GM23248 (cell line): ENCODE measurements around the gene CEND1. TPM values are rescaled to one million over a fixed set of nuclear protein-coding genes. Genes with fewer than 3 reads are reported as not detected.

Experiments used
- DNase-seq: peaks from one replicate; pipeline ENCODE4 v3.0.0-alpha.2; 2015
- H2AFZ ChIP-seq: fragments of 200-600 bp; sonication (generic); 2 replicates; pipeline ENCODE4 v1.6.1; 2016; ENCODE audit warnings: antibody characterized with exemption
- H3F3A ChIP-seq: fragments of 200-600 bp; sonication (generic); 2 replicates; pipeline ENCODE4 v1.6.1; 2016; ENCODE audit warnings: mild to moderate bottlenecking, antibody characterized with exemption, mixed run types; ENCODE audit not compliant: insufficient read depth
- H3K27ac ChIP-seq: fragments of 200-600 bp; sonication (generic); 2 replicates; pipeline ENCODE4 v1.5.1; 2016; ENCODE audit warnings: mild to moderate bottlenecking
- H3K27me3 ChIP-seq: fragments of 200-600 bp; sonication (generic); replicated peaks from 2 replicates; pipeline ENCODE4 v1.6.1; 2016; ENCODE audit warnings: mild to moderate bottlenecking; ENCODE audit not compliant: insufficient read depth
- H3K36me3 ChIP-seq: fragments of 200-600 bp; sonication (generic); 2 replicates; pipeline ENCODE4 v1.6.1; 2016; ENCODE audit warnings: low read depth, mild to moderate bottlenecking
- H3K4me1 ChIP-seq: fragments of 200-600 bp; sonication (generic); 2 replicates; pipeline ENCODE4 v1.6.1; 2016; ENCODE audit warnings: mild to moderate bottlenecking; ENCODE audit not compliant: insufficient read depth
- H3K4me2 ChIP-seq: fragments of 200-600 bp; sonication (generic); one replicate; pipeline ENCODE4 v1.6.1; 2016; ENCODE audit warnings: mild to moderate bottlenecking; ENCODE audit not compliant: unreplicated experiment
- H3K4me3 ChIP-seq: fragments of 200-600 bp; sonication (generic); 2 replicates; pipeline ENCODE4 v1.5.1; 2016; ENCODE audit warnings: mild to moderate bottlenecking
- H3K79me2 ChIP-seq: fragments of 200-600 bp; sonication (generic); 2 replicates; pipeline ENCODE4 v1.6.1; 2016; ENCODE audit warnings: mild to moderate bottlenecking; ENCODE audit not compliant: insufficient read depth
- H3K9ac ChIP-seq: fragments of 200-600 bp; sonication (generic); 2 replicates; pipeline ENCODE4 v1.6.1; 2016; ENCODE audit warnings: mild to moderate bottlenecking
- H3K9me2 ChIP-seq: fragments of 200-600 bp; sonication (generic); 2 replicates; pipeline ENCODE4 v1.6.1; 2016; ENCODE audit warnings: mixed run types, mild to moderate bottlenecking, moderate library complexity; ENCODE audit not compliant: insufficient read depth
- H3K9me3 ChIP-seq: fragments of 200-600 bp; sonication (generic); one replicate; pipeline ENCODE4 v1.6.1; 2017; ENCODE audit warnings: low read depth
- H4K20me1 ChIP-seq: fragments of 200-600 bp; sonication (generic); 2 replicates; pipeline ENCODE4 v1.6.0; 2016; ENCODE audit not compliant: insufficient read depth
- EZH2 ChIP-seq: fragments of 200-600 bp; sonication (generic); IDR thresholded peaks from 2 replicates; pipeline ENCODE4 v1.6.1; 2018; ENCODE audit warnings: antibody characterized with exemption, mild to moderate bottlenecking; ENCODE audit not compliant: insufficient read depth, poor library complexity, severe bottlenecking
- EZH2phosphoT487 ChIP-seq: fragments of 200-600 bp; sonication (generic); IDR thresholded peaks from 2 replicates; pipeline ENCODE4 v1.6.1; 2018; ENCODE audit warnings: antibody characterized with exemption, moderate library complexity, mild to moderate bottlenecking, low read depth; ENCODE audit not compliant: insufficient read depth
- WGBS, 2 experiments: methylation state at CpG; one replicate each; pipeline ENCODE4 v1.1.6; 2015 to 2017; ENCODE audit warnings: low lambda C conversion rate in 2 of 2, low coverage in 1 of 2; ENCODE audit errors: missing lambda C conversion rate in 2 of 2; 5-methylcytosine and 5-hydroxymethylcytosine counted together
- in situ Hi-C: fragments of 300-500 bp; cut with MboI; formaldehyde crosslinking; loops from 2 replicates; pipeline ENCODE4 v1.15.0; 2020
- polyA plus RNA-seq: library from polyadenylated mRNA; unstranded; fragments of >200 nt; fragmentation: Nextera tagmentation; extraction: Ambion mirVana; gene quantifications from 2 replicates; pipeline ENCODE4 v1.2.1, GENCODE V29; 2016
- total RNA-seq: library from RNA; depleted of rRNA; stranded (reverse); fragments of >200 nt; shearing (Covaris generic); gene quantifications from 2 replicates; pipeline ENCODE4 v1.2.3, GENCODE V29; 2014

The CEND1 gene
- total and polyA plus RNA-seq, 2 experiments from 2014 or later, result 2.1 to 3.4 TPM

- Histone ChIP-seq H3K27me3 (peaks cover 7% of the 10 kb centered on the region; the same call in 1 of the 2 replicates), H3K4me1 (peaks cover 14% of the 10 kb centered on the region), H3K9ac (no peak overlapping the region), H3K4me2 (no peak overlapping the region), H3K27ac (no peak overlapping the region), H3K9me3 (no peaks in the 10 kb centered on the region), H4K20me1 (no peaks in the 10 kb centered on the region), H3F3A (no peaks in the 10 kb centered on the region), H3K9me2 (no peaks in the 10 kb centered on the region), H3K4me3 (no peak overlapping the region), H3K79me2 (peaks cover 38% of the 10 kb centered on the region), H2AFZ (no peak overlapping the region), H3K36me3 (peaks cover 3% of the 10 kb centered on the region; the same call in 1 of the 2 replicates)
- in situ Hi-C loops, result no loop called here
- TF ChIP-seq EZH2phosphoT487 (no peak), EZH2 (no peak)
- DNase-seq, result no peak
- WGBS, 2 experiments, result 86 to 89% methylated on average over 9 to 51 of the region's 53 CpGs
These were observed 33.8 kb upstream of the CEND1 start for GRCh38 chr11:823441-824291.

- H3K36me3 ChIP-seq, result peaks cover 3% of the 10 kb centered on the region; the same call in 1 of the 2 replicates
- no peaks in the 10 kb centered on the region for H3K9me3 ChIP-seq
- no peak overlapping the region for H2AFZ ChIP-seq
- TF ChIP-seq EZH2, result no peak
- no peak for TF ChIP-seq EZH2phosphoT487
- no peak for DNase-seq
- peaks cover 38% of the 10 kb centered on the region for H3K79me2 ChIP-seq
- H3K9ac ChIP-seq, result peak overlapping the region; percentile 92; the same call in 1 of the 2 replicates
- peak overlapping the region; percentile 79 for H3K4me3 ChIP-seq
- peaks cover 18% of the 10 kb centered on the region for H3K4me1 ChIP-seq
- no peaks in the 10 kb centered on the region for H3K9me2 ChIP-seq
- in situ Hi-C loops, result no loop called here
- peak overlapping the region; percentile 88 for H3K4me2 ChIP-seq
- 84 to 88% methylated on average over 18 to 22 of the region's 22 CpGs for WGBS, 2 experiments
- peaks cover 3% of the 10 kb centered on the region; the same call in 1 of the 2 replicates for H3K27me3 ChIP-seq
- peaks cover 3% of the 10 kb centered on the region; the same call in 1 of the 2 replicates for H3F3A ChIP-seq
- H4K20me1 ChIP-seq, result no peaks in the 10 kb centered on the region
- H3K27ac ChIP-seq, result peak overlapping the region; percentile 77
These were observed 31.9 kb upstream of the CEND1 start for GRCh38 chr11:821512-822371.

DNA sequence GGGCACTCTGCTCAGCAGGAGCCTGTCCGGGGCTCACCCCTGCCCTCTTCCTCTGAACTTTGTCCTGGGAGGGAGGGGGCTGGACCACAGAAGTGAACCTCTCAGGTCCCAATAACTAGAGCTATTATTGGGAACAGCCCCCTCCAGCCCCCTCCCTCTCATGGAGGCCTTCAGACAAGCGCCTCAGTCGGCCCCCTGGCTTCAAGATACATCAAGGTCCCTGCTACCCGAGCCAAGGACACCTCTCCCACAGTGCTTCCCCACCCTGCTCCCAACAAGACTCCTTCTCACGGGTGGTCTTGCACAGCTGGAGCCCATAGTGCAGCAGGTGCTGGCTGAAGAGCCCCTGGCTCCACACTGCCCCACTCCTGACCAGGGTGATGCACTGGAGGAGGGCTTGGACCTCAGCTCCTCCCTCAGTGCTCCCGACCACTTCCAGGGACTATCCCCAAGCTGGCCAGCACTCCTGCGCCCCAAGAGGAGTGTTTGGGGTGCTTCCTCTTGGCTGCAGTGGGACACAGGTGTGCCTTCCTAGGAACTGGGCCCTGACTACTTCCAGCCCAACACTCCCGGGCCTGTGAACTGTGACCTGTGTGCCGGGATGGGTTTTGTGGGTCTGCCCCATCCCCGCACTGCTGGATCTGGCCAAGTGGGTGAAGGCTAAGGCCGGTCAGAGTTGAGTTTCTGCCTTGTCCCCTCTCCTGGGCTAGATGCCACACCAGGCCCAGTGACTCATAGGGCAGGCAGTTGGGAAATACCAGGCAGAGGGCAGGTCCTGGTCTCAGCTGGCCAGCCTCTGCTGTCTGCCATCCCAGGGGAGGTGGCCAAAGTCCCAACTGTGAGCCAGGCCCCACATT, 31.0 kb upstream of the CEND1 start:
- no peaks in the 10 kb centered on the region for H3K9me3 ChIP-seq
- H3K9ac ChIP-seq, result peak overlapping the region; percentile 92
- H3F3A ChIP-seq, result peaks cover 3% of the 10 kb centered on the region; the same call in 1 of the 2 replicates
- no peak for TF ChIP-seq EZH2
- no peak for TF ChIP-seq EZH2phosphoT487
- in situ Hi-C loops, result no loop called here
- H3K4me3 ChIP-seq, result peak overlapping the region; percentile 79
- no peaks in the 10 kb centered on the region for H3K27me3 ChIP-seq
- WGBS, 2 experiments, result 40 to 53% methylated on average over 11 of the region's 11 CpGs
- peak overlapping the region; percentile 88 for H3K4me2 ChIP-seq
- peaks cover 38% of the 10 kb centered on the region for H3K79me2 ChIP-seq
- no peaks in the 10 kb centered on the region for H3K9me2 ChIP-seq
- no peaks in the 10 kb centered on the region for H4K20me1 ChIP-seq
- no peak overlapping the region for H2AFZ ChIP-seq
- peaks cover 18% of the 10 kb centered on the region for H3K4me1 ChIP-seq
- H3K36me3 ChIP-seq, result peaks cover 3% of the 10 kb centered on the region; the same call in 1 of the 2 replicates
- peak overlapping the region; percentile 77 for H3K27ac ChIP-seq
- DNase-seq, result peak; percentile 89
